Astrocyte (in vitro differentiated cells and primary cell): ENCODE results near the gene TANK. TPM values are rescaled to one million over a fixed set of nuclear protein-coding genes. Genes with fewer than 3 reads are reported as not detected.

ENCODE experiments used
- DNase-seq: peaks from one replicate; pipeline ENCODE4 v3.0.0-alpha.2; 2010; ENCODE audit warnings: low read depth
- FAIRE-seq: peaks from 2 replicates; lab custom pipeline; 2011; peaks lifted over from hg19 to GRCh38; lab: Jason Lieb, UNC
- H2AFZ ChIP-seq: 2 replicates; pipeline ENCODE4 v1.6.0; 2012; ENCODE audit warnings: low read depth, low read length, inconsistent platforms
- H3K27ac ChIP-seq: 2 replicates; pipeline ENCODE4 v1.5.1; 2011; ENCODE audit warnings: low read depth, low read length, inconsistent platforms
- H3K27me3 ChIP-seq: 2 replicates; pipeline ENCODE4 v1.6.0; 2011; ENCODE audit warnings: low read length, inconsistent platforms; ENCODE audit not compliant: insufficient read depth
- H3K36me3 ChIP-seq: 2 replicates; pipeline ENCODE4 v1.5.1; 2011; ENCODE audit warnings: low read length, inconsistent platforms; ENCODE audit not compliant: insufficient read depth
- H3K4me1 ChIP-seq: 2 replicates; pipeline ENCODE4 v1.5.1; 2011; ENCODE audit warnings: low read length, inconsistent platforms; ENCODE audit not compliant: insufficient read depth
- H3K4me2 ChIP-seq: 2 replicates; pipeline ENCODE4 v1.6.0; 2012; ENCODE audit warnings: low read length, inconsistent platforms
- H3K4me3 ChIP-seq: 2 replicates; pipeline ENCODE4 v1.5.1; 2011; ENCODE audit warnings: low read depth, mild to moderate bottlenecking, low read length, inconsistent platforms; ENCODE audit not compliant: insufficient read depth
- H3K79me2 ChIP-seq: 2 replicates; pipeline ENCODE4 v1.6.0; 2012; ENCODE audit warnings: mild to moderate bottlenecking, low read length, inconsistent platforms; ENCODE audit not compliant: insufficient read depth
- H3K9ac ChIP-seq: 2 replicates; pipeline ENCODE4 v1.6.0; 2012; ENCODE audit warnings: mild to moderate bottlenecking, low read length, inconsistent platforms
- H3K9me3 ChIP-seq: 2 replicates; pipeline ENCODE4 v1.5.1; 2012; ENCODE audit warnings: low read depth, mild to moderate bottlenecking, low read length, inconsistent platforms; ENCODE audit not compliant: insufficient read depth
- H4K20me1 ChIP-seq: 2 replicates; pipeline ENCODE4 v1.6.0; 2012; ENCODE audit warnings: low read length, inconsistent platforms; ENCODE audit not compliant: insufficient read depth
- H3K27ac Mint-ChIP-seq: one replicate; pipeline ENCODE4 v1.8.0; 2021; ENCODE audit warnings: mild to moderate bottlenecking, mixed read lengths; ENCODE audit not compliant: unreplicated experiment
- H3K27me3 Mint-ChIP-seq: one replicate; pipeline ENCODE4 v1.8.0; 2021; ENCODE audit warnings: low read depth, mixed read lengths; ENCODE audit not compliant: unreplicated experiment
- H3K36me3 Mint-ChIP-seq: one replicate; pipeline ENCODE4 v1.8.0; 2021; ENCODE audit warnings: low read depth, mixed read lengths; ENCODE audit not compliant: unreplicated experiment
- H3K4me1 Mint-ChIP-seq: one replicate; pipeline ENCODE4 v1.8.0; 2021; ENCODE audit warnings: low read depth, mixed read lengths; ENCODE audit not compliant: unreplicated experiment
- H3K4me3 Mint-ChIP-seq: one replicate; pipeline ENCODE4 v1.8.0; 2021; ENCODE audit warnings: mild to moderate bottlenecking, moderate library complexity, mixed read lengths; ENCODE audit not compliant: unreplicated experiment
- H3K9me3 Mint-ChIP-seq: one replicate; pipeline ENCODE4 v1.8.0; 2021; ENCODE audit warnings: mild to moderate bottlenecking, mixed read lengths; ENCODE audit not compliant: unreplicated experiment
- EZH2 ChIP-seq: IDR thresholded peaks from 2 replicates; pipeline ENCODE4 v1.6.1; 2012; ENCODE audit warnings: mild to moderate bottlenecking, low read length, inconsistent platforms; ENCODE audit not compliant: insufficient read depth
- total RNA-seq: library from RNA; stranded (reverse); gene quantifications from 2 replicates; pipeline ENCODE4 v1.2.1, GENCODE V29; 2021
- TF ChIP-seq, protein P1 (sequence below): IDR thresholded peaks from 2 replicates; pipeline ENCODE4 v1.5.1; 2011; ENCODE audit warnings: low read depth, mild to moderate bottlenecking, inconsistent platforms, low read length, moderate library complexity; ENCODE audit not compliant: insufficient read depth

The TANK gene
- total RNA-seq, 1 donor from 2014 or later = 55.7 TPM

DNA sequence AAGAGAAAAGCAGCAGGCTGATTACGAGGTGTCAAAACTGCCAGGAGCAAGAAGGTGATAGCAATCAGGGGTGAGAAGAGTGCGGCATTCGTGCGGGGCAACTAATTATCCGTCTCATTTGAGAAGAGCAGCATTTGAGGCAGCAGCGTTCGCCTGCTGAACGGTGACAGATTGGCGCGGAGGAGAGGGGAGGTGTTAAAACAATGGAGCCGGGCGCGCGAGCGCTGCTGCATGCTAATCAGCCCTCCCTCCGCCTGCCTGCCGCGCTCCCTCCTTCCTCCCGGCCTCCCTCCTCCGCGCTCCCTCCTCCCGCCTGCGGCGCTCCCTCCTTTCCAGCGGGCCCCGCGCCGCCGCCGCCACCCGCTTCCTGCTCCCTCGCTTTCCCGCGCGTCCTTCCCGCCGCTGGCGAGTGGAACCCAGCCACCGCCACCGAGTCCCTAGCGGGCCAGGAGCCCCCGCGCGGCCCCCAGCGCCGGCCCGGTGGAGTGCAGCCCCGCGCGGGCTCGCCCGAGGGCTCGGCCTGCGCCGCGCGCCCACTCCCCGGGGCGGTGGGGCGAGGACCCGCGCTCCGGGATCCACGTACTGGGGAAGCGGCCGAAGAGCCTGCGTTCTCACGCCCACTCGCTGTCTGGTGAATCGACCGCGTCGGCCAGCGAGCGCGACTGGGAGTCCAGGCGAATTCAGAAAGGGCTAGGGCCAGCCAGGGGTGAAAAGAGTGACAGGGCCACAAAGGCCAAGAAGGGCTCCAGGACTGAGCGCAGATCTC is 78.5 kb downstream of the TANK start:
- Histone ChIP-seq H3K27me3 (no peaks in the 10 kb centered on the region), H3K9me3 (no peaks in the 10 kb centered on the region), H3K79me2 (no peaks in the 10 kb centered on the region), H3K4me2 (peak overlapping the region; percentile 98), H4K20me1 (no peaks in the 10 kb centered on the region), H3K4me1 (peaks cover 5% of the 10 kb centered on the region), H3K27ac (no peak overlapping the region), H3K9ac (peak overlapping the region; percentile 70), H3K4me3 (peak overlapping the region; percentile 76), H2AFZ (peak overlapping the region; percentile 71), H3K36me3 (no peaks in the 10 kb centered on the region)
- no peak for FAIRE-seq
- DNase-seq = peak; percentile 46
- Mint-ChIP-seq H3K9me3 (no peaks in the 10 kb centered on the region), H3K27ac (peak overlapping the region; percentile 87), H3K4me3 (peak overlapping the region; percentile 89), H3K36me3 (no peaks in the 10 kb centered on the region), H3K27me3 (peaks cover 4% of the 10 kb centered on the region), H3K4me1 (peaks cover 22% of the 10 kb centered on the region)
- TF ChIP-seq, protein P1, sequence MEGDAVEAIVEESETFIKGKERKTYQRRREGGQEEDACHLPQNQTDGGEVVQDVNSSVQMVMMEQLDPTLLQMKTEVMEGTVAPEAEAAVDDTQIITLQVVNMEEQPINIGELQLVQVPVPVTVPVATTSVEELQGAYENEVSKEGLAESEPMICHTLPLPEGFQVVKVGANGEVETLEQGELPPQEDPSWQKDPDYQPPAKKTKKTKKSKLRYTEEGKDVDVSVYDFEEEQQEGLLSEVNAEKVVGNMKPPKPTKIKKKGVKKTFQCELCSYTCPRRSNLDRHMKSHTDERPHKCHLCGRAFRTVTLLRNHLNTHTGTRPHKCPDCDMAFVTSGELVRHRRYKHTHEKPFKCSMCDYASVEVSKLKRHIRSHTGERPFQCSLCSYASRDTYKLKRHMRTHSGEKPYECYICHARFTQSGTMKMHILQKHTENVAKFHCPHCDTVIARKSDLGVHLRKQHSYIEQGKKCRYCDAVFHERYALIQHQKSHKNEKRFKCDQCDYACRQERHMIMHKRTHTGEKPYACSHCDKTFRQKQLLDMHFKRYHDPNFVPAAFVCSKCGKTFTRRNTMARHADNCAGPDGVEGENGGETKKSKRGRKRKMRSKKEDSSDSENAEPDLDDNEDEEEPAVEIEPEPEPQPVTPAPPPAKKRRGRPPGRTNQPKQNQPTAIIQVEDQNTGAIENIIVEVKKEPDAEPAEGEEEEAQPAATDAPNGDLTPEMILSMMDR = no peak
- no peak for TF ChIP-seq EZH2

DNA sequence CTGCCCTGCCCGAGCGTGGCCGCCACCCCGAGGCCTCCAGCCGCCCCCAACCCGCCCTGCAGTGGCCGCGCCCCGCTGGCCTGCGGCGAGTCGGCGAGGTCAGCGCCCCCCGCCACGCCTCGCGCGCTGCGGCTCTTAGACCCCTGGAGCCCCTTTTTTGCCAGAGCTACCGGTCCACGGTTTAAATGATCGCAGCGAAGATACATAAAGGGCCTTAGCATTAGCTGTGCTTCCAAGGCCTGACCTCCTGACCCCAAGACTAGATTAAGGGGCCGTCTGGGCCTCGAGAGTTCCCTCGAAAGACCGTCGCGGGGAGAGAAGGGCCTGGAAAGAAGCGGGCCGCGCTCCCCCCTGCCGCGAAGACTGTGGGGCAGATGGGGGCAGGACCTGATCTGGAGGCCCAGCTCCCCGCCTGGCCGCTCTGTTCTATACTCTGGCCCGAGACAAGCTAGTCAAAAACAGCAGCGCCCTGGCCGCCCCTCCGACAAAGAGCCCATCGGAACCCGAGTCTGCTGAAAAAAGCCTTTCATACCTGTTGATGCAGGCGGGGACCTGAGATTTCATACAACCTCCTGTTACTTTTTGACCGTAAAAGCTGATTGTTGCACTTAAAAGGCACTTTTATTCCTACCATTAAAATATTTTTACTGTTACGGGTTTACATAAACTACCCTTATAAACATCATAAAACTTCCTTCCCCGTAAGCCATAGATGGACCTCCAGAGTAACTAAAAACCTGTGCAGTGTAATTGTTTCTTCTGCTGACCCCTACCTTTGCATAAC is 79.3 kb downstream of the TANK start:
- no peak overlapping the region for H3K4me3 Mint-ChIP-seq
- H3K9me3 ChIP-seq = no peaks in the 10 kb centered on the region
- peak overlapping the region; percentile 98 for H3K4me2 ChIP-seq
- TF ChIP-seq, protein P1 = no peak
- H3K27me3 Mint-ChIP-seq = peaks cover 4% of the 10 kb centered on the region
- no peak for DNase-seq
- peak overlapping the region; percentile 70 for H3K9ac ChIP-seq
- H3K36me3 Mint-ChIP-seq = no peaks in the 10 kb centered on the region
- no peaks in the 10 kb centered on the region for H3K79me2 ChIP-seq
- H3K27me3 ChIP-seq = no peaks in the 10 kb centered on the region
- peaks cover 5% of the 10 kb centered on the region for H3K4me1 ChIP-seq
- H2AFZ ChIP-seq = peak overlapping the region; percentile 71
- peak overlapping the region; percentile 76 for H3K4me3 ChIP-seq
- peaks cover 24% of the 10 kb centered on the region for H3K4me1 Mint-ChIP-seq
- H3K27ac Mint-ChIP-seq = peak overlapping the region; percentile 26
- FAIRE-seq = no peak
- H4K20me1 ChIP-seq = no peaks in the 10 kb centered on the region
- no peaks in the 10 kb centered on the region for H3K9me3 Mint-ChIP-seq
- H3K27ac ChIP-seq = no peak overlapping the region
- no peaks in the 10 kb centered on the region for H3K36me3 ChIP-seq

GRCh38 chr2:161241894-161242293 is 81.7 kb downstream of the TANK start:
- Mint-ChIP-seq H3K9me3 (peaks cover 2% of the 10 kb centered on the region), H3K4me3 (no peak overlapping the region), H3K27ac (no peak overlapping the region), H3K4me1 (peaks cover 20% of the 10 kb centered on the region), H3K27me3 (peaks cover 6% of the 10 kb centered on the region), H3K36me3 (no peaks in the 10 kb centered on the region)
- TF ChIP-seq EZH2 = no peak
- TF ChIP-seq, protein P1 = no peak
- no peaks in the 10 kb centered on the region for H4K20me1 ChIP-seq
- H3K4me1 ChIP-seq = peaks cover 5% of the 10 kb centered on the region
- no peaks in the 10 kb centered on the region for H3K36me3 ChIP-seq
- FAIRE-seq (no peak), DNase-seq (no peak)
- peaks cover 12% of the 10 kb centered on the region for H3K27me3 ChIP-seq
- H3K9me3 ChIP-seq = no peaks in the 10 kb centered on the region
- no peak overlapping the region for H3K4me2 ChIP-seq
- H3K79me2 ChIP-seq = no peaks in the 10 kb centered on the region
- no peak overlapping the region for H3K9ac ChIP-seq
- no peak overlapping the region for H2AFZ ChIP-seq
- H3K27ac ChIP-seq = no peak overlapping the region
- H3K4me3 ChIP-seq = no peak overlapping the region
